ENCODE measurements around the gene RIMBP2.

DNA sequence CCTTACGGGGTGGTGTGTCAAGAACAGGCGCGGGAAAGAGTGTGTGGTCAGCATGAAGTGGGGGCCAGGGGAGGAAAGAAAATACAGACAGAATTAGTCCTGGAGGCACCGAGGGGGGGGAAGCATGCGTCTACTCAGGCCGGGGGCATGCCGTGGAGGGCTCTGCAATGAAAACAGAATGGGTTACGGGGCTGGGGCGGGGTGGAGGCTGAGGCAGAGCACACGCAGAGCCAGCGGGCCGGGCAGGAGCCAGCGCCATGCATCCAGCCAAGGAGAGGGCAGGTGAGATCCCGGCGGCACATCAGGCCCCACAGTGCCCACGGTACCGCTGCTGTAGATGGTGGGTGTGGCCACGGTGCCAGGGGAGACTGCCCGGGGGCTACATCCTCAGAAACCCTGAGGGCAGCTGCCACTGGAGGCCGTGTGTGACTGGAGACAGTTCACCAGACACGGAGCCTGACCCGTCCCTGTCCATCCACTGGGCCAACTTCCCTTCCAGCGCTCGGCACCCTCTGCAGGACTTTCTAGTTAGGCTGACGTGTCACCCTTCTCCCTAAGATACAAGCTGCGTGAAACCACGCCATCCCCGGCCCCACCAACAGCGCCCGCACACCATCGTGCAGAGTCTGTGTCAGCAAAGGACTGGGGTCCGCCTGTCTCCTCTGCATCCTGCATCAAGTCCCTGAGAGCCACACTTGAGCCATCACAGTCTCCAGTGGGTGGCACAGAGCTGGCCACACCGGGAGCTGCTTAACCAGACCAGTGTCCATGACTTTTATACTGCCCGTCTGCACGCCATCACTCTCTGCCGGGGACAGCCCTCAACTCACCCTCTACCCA is 291.0 kb downstream of the RIMBP2 start:
- TF ChIP-seq CTCF (IDR thresholded peaks at IDR 0.05; ENCODE audit: low read depth, low read length) (no peak), EZH2phosphoT487 (IDR thresholded peaks at IDR 0.05; ENCODE audit: low read depth) (no peak)

Measured in OCI-LY3 (cell line).